Measurements from ENCODE around the gene ASB5. TPM values are rescaled to one million over a fixed set of nuclear protein-coding genes. Genes with fewer than 3 reads are reported as not detected.

Gene ASB5
- total and polyA plus RNA-seq, 9 of the 15 experiments (the other 6 are each of a cell fraction or from before 2014, with no cell fraction given), result not detected

DNA sequence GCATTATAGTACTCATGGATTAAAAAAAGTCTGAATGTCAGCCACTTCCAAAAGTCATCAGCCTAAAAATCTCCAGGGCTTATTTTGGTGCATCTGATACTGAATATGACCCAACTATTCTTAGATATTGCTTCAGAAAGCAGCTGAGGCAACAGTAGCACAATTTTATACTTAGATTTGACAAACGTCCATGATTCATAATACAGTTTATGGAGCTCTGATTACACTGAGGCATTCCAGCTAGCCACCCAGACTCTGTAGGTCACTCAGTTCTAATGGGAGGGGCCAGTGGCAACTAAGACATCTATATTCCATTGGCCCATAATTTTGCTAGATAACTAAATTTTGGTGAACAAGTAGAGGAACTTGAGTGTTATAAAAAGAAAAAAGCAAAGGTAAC, 84.0 kb downstream of the ASB5 start:
- in situ Hi-C loops (cut with MboI) (no loop called here), intact Hi-C loops (cut with micrococcal nuclease) (no loop called here)
- Histone ChIP-seq H4K20me1 (replicated peaks; ENCODE audit: control insufficient read depth, insufficient read depth, low read length) (no peaks in the 10 kb centered on the region), H3K4me2 (ENCODE audit: insufficient read depth, low read length) (no peak overlapping the region), H3K36me3 (ENCODE audit: control insufficient read depth, insufficient read depth, low read length) (no peaks in the 10 kb centered on the region), H2AFZ (ENCODE audit: low read depth, low read length) (no peak overlapping the region), H3K27me3 (ENCODE audit: control insufficient read depth in 2 of 2, insufficient read depth in 2 of 2, low read length in 2 of 2) (no peaks in the 10 kb centered on the region), H3K9me3 (replicated peaks; ENCODE audit: control insufficient read depth, insufficient read depth, low read depth, low read length) (no peaks in the 10 kb centered on the region), H3K9me1 (ENCODE audit: control insufficient read depth, insufficient read depth, low read length) (no peaks in the 10 kb centered on the region), H3K9ac (ENCODE audit: insufficient read depth in 1 of 2, low read depth in 2 of 2, low read length in 2 of 2) (no peak overlapping the region), H3K79me2 (ENCODE audit: control insufficient read depth, insufficient read depth, low read length) (no peaks in the 10 kb centered on the region), H3K4me1 (replicated peaks in 1 of 2; ENCODE audit: control insufficient read depth in 2 of 2, insufficient read depth in 2 of 2, low read length in 2 of 2) (no peaks in the 10 kb centered on the region), H3K27ac (ENCODE audit: extremely low read depth, low read depth, low read length) (no peak overlapping the region), H3K4me3 (no peak overlapping the region)
- no peak for ATAC-seq
- BruUV-seq (replicated peaks), result no TSS peak
- ChIA-PET CTCF (ENCODE audit: low intra/inter-chr PET ratio) (no interaction called here), POLR2A (no interaction called here)
- no peak for TF ChIP-seq RBM17 (IDR thresholded peaks at IDR 0.05; ENCODE audit: borderline replicate concordance, low read depth, low read length)
- no peak for TF ChIP-seq MYNN (IDR thresholded peaks at IDR 0.05)
- no peak for TF ChIP-seq MYNN (CRISPR knock-in tag; IDR thresholded peaks at IDR 0.05)
- TF ChIP-seq TBL1XR1 (IDR thresholded peaks at IDR 0.05; ENCODE audit: low read length in 2 of 2), result no peak
- TF ChIP-seq NR2C2 (CRISPR knock-in tag; IDR thresholded peaks at IDR 0.05), result no peak
- no peak for TF ChIP-seq NR2C2 (tag; IDR thresholded peaks at IDR 0.05)
- no peak for TF ChIP-seq TAL1 (IDR thresholded peaks at IDR 0.05)
- TF ChIP-seq HMG20A (CRISPR knock-in tag; conservative IDR thresholded peaks at IDR 0.05), result no peak
- no peak for TF ChIP-seq ZBTB17 (CRISPR knock-in tag; IDR thresholded peaks at IDR 0.05)
- DNase-seq (ENCODE audit: extremely low read depth in 1 of 4, low spot score in 3 of 4), result no peak
- FAIRE-seq, result no peak
- 0% methylated on average over 1 of the region's 1 CpG for WGBS (ENCODE audit: insufficient coverage, low coverage, missing lambda C conversion rate)

Other genes with a start within 250 kb of the ASB5 start
- not detected in 2 replicates for gene WDR17, start 203.4 kb downstream of the ASB5 start, total RNA-seq (2014; rRNA removed)
- not detected in 2 replicates for gene WDR17, start 203.4 kb downstream of the ASB5 start, total RNA-seq (2014; rRNA removed; fragmentation: Illumina TruSeq; extraction: Trizol)
- 0.04 and 0.23 TPM in 2 replicates for gene WDR17, start 203.4 kb downstream of the ASB5 start, total RNA-seq (2015; rRNA removed; fragmentation: Illumina TruSeq; extraction: Trizol)
- gene WDR17, start 203.4 kb downstream of the ASB5 start, total RNA-seq (2021), result 0.04 TPM in 1 of 2 replicates, not detected in the other
- gene WDR17, start 203.4 kb downstream of the ASB5 start, polyA plus RNA-seq (2011; rRNA removed), result 0.07 TPM in 1 of 2 replicates, not detected in the other
- gene WDR17, start 203.4 kb downstream of the ASB5 start, polyA plus RNA-seq (2014; fragmentation: Illumina TruSeq; extraction: Trizol), result not detected in 2 replicates
- gene WDR17, start 203.4 kb downstream of the ASB5 start, polyA plus RNA-seq (2014; fragmentation: Nextera tagmentation; extraction: Ambion mirVana), result not detected
- not detected in 2 replicates for gene WDR17, start 203.4 kb downstream of the ASB5 start, polyA plus RNA-seq (2014; rRNA removed)
- gene SPATA4, start 73.6 kb downstream of the ASB5 start, total RNA-seq (2014; rRNA removed), result not detected in 2 replicates
- gene SPATA4, start 73.6 kb downstream of the ASB5 start, total RNA-seq (2014; rRNA removed; fragmentation: Illumina TruSeq; extraction: Trizol), result not detected in 2 replicates
- gene SPATA4, start 73.6 kb downstream of the ASB5 start, total RNA-seq (2015; rRNA removed; fragmentation: Illumina TruSeq; extraction: Trizol), result not detected in 2 replicates
- gene SPATA4, start 73.6 kb downstream of the ASB5 start, total RNA-seq (2021), result not detected in 2 replicates
- not detected in 2 replicates for gene SPATA4, start 73.6 kb downstream of the ASB5 start, polyA plus RNA-seq (2011; rRNA removed)
- gene SPATA4, start 73.6 kb downstream of the ASB5 start, polyA plus RNA-seq (2014; fragmentation: Illumina TruSeq; extraction: Trizol), result not detected in 2 replicates
- not detected for gene SPATA4, start 73.6 kb downstream of the ASB5 start, polyA plus RNA-seq (2014; fragmentation: Nextera tagmentation; extraction: Ambion mirVana)
- not detected in 2 replicates for gene SPATA4, start 73.6 kb downstream of the ASB5 start, polyA plus RNA-seq (2014; rRNA removed)
- gene SPCS3, start 50.7 kb upstream of the ASB5 start, total RNA-seq (2014; rRNA removed), result 66.6 and 101 TPM in 2 replicates
- 154 and 168 TPM in 2 replicates for gene SPCS3, start 50.7 kb upstream of the ASB5 start, total RNA-seq (2014; rRNA removed; fragmentation: Illumina TruSeq; extraction: Trizol)
- gene SPCS3, start 50.7 kb upstream of the ASB5 start, total RNA-seq (2015; rRNA removed; fragmentation: Illumina TruSeq; extraction: Trizol), result 124 and 133 TPM in 2 replicates
- 196 and 217 TPM in 2 replicates for gene SPCS3, start 50.7 kb upstream of the ASB5 start, total RNA-seq (2021)
- 94.9 and 119 TPM in 2 replicates for gene SPCS3, start 50.7 kb upstream of the ASB5 start, polyA plus RNA-seq (2011; rRNA removed)
- 71.2 and 85.4 TPM in 2 replicates for gene SPCS3, start 50.7 kb upstream of the ASB5 start, polyA plus RNA-seq (2014; fragmentation: Illumina TruSeq; extraction: Trizol)
- gene SPCS3, start 50.7 kb upstream of the ASB5 start, polyA plus RNA-seq (2014; fragmentation: Nextera tagmentation; extraction: Ambion mirVana), result 10 to 100 TPM; 71.4 to 80.2 TPM
- 64.6 and 73.9 TPM in 2 replicates for gene SPCS3, start 50.7 kb upstream of the ASB5 start, polyA plus RNA-seq (2014; rRNA removed)